ENCODE data around the gene CAMK2G.

CAMK2G gene

DNA sequence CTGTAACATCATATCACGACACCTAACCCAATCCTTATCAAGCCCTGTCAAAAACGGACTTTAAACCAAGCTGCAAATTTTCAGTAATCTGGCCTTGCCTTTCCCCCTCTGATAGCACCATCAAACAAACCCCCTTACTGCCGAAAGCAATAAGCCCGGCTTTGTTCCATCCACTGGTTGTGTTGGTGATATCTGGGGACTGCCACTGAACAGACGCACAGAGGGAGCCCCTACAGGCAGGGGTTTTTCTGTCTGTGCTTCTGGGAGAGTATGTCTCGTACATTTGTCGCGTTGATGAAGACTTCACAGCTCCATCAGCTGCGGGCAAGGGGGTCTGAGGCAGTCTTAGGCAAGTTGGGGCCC, 36.0 kb upstream of the CAMK2G start:
- peaks cover 23% of the 10 kb centered on the region for H3K27me3 ChIP-seq
- H3K9me3 ChIP-seq, result no peaks in the 10 kb centered on the region
- no peaks in the 10 kb centered on the region for H3K4me1 ChIP-seq
- TF ChIP-seq, protein P1, sequence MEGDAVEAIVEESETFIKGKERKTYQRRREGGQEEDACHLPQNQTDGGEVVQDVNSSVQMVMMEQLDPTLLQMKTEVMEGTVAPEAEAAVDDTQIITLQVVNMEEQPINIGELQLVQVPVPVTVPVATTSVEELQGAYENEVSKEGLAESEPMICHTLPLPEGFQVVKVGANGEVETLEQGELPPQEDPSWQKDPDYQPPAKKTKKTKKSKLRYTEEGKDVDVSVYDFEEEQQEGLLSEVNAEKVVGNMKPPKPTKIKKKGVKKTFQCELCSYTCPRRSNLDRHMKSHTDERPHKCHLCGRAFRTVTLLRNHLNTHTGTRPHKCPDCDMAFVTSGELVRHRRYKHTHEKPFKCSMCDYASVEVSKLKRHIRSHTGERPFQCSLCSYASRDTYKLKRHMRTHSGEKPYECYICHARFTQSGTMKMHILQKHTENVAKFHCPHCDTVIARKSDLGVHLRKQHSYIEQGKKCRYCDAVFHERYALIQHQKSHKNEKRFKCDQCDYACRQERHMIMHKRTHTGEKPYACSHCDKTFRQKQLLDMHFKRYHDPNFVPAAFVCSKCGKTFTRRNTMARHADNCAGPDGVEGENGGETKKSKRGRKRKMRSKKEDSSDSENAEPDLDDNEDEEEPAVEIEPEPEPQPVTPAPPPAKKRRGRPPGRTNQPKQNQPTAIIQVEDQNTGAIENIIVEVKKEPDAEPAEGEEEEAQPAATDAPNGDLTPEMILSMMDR (IDR thresholded peaks at IDR 0.05; ENCODE audit: low read depth, low read length), result no peak
- peak overlapping the region; percentile 55 for H3K4me3 ChIP-seq (ENCODE audit: low read depth, low read length)
- no peak for DNase-seq
- H3K36me3 ChIP-seq, result no peaks in the 10 kb centered on the region

DNA sequence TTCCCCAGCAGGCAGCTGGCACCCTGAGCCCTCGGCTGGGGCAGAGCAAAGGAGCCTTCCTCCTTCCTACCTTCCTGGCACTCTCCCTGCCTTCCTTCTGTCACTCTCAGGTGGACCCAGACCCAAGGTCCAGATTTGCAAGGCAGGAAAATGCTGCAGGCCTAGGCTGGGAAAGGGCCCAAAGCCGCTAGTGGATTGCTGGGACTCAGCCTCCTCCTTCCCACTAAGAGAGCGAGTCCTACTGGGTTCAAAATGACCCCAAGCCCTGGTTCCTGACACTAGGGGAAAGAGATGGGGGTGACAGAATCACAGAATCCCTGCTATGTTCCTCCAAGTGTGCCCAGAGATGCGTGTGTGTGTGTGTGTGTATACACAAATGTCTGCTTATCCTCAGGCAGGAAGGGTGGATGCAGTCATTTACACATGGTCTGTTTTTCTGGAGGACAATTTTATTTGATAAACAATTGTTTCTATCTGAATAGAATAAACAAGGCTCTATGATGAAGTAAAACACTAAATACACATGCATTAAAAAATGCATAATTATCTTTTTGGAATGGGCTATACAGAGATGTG, 35.3 kb upstream of the CAMK2G start:
- H3K4me1 ChIP-seq, result no peaks in the 10 kb centered on the region
- DNase-seq, result no peak
- no peak overlapping the region for H3K4me3 ChIP-seq (ENCODE audit: low read depth, low read length)

GRCh38 chr10:73908853-73909539, 34.6 kb upstream of the CAMK2G start:
- H3K4me3 ChIP-seq (ENCODE audit: low read depth, low read length), result no peak overlapping the region
- no peaks in the 10 kb centered on the region for H3K36me3 ChIP-seq
- TF ChIP-seq, protein P1 (IDR thresholded peaks at IDR 0.05; ENCODE audit: low read depth, low read length), result no peak
- H3K9me3 ChIP-seq, result no peaks in the 10 kb centered on the region
- peaks cover 23% of the 10 kb centered on the region for H3K27me3 ChIP-seq
- DNase-seq, result no peak
- H3K4me1 ChIP-seq, result no peaks in the 10 kb centered on the region

More for the DNA sequence above, 35.3 kb upstream of the CAMK2G start:
- H3K27me3 ChIP-seq, result peaks cover 23% of the 10 kb centered on the region
- H3K9me3 ChIP-seq, result no peaks in the 10 kb centered on the region
- no peaks in the 10 kb centered on the region for H3K36me3 ChIP-seq
- TF ChIP-seq, protein P1 (IDR thresholded peaks at IDR 0.05; ENCODE audit: low read depth, low read length), result no peak

GRCh38 chr10:73907841-73908517, 33.6 kb upstream of the CAMK2G start:
- TF ChIP-seq, protein P1 (IDR thresholded peaks at IDR 0.05; ENCODE audit: low read depth, low read length), result no peak
- no peaks in the 10 kb centered on the region for H3K36me3 ChIP-seq
- DNase-seq, result no peak
- peaks cover 23% of the 10 kb centered on the region for H3K27me3 ChIP-seq
- no peak overlapping the region for H3K4me3 ChIP-seq (ENCODE audit: low read depth, low read length)
- H3K4me1 ChIP-seq, result no peaks in the 10 kb centered on the region
- no peaks in the 10 kb centered on the region for H3K9me3 ChIP-seq

GRCh38 chr10:73906524-73907447, 32.4 kb upstream of the CAMK2G start:
- Histone ChIP-seq H3K4me3 (ENCODE audit: low read depth, low read length) (no peak overlapping the region), H3K9me3 (no peaks in the 10 kb centered on the region), H3K27me3 (peaks cover 18% of the 10 kb centered on the region), H3K4me1 (no peaks in the 10 kb centered on the region), H3K36me3 (no peaks in the 10 kb centered on the region)
- TF ChIP-seq, protein P1 (IDR thresholded peaks at IDR 0.05; ENCODE audit: low read depth, low read length), result no peak
- no peak for DNase-seq

Data from BE2C (cell line).